ENCODE results near the gene TTC28. TPM values are rescaled to one million over a fixed set of nuclear protein-coding genes. Genes with fewer than 3 reads are reported as not detected.

TTC28 gene
- total RNA-seq, 1 donor from 2014 or later, result 5.5 TPM

DNA sequence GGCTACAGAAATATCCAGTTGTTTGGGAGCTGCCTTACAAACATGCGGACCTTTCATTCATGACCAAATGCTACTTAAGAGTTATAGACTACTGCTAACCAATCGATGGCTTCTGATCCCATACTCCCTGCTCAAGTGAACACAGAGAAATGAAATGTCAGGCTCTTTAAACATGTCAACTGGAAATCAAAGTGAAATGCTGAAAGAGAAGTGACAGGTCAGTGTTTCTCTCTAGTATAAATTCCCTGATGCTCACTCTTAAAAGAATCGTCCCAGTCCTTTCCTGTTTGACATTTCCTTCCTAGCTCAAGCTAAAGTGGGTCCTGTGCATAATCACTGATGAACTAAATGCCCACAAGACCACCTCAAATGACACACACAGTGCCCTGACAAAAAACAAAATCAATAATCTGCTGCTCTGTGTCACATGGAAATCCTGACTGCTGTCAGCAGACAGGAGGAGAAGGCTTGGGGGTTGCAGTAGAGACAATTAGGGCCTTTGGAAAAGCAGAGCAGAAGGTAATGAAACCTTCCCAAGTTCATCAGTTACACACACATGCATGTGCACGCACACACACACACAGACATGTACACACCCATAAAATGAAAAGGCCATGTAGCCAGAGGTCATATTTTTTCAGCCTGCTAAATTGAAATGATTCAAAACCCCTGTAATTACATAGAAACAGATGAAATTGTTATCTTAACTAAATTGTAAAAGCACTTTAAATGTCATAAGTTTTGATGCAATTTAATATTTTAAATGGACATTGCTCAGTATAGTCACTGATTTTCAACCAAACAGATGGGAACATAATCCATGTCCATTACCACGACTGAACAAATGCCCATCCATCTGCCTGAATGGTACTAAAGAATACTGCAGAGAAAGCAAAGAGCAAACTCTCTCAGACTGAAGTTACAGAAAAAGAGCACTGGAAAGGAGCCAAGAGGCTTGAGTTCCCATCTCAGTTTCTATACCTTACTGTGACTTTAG, 330.7 kb downstream of the TTC28 start:
- ATAC-seq, result no peak

DNA sequence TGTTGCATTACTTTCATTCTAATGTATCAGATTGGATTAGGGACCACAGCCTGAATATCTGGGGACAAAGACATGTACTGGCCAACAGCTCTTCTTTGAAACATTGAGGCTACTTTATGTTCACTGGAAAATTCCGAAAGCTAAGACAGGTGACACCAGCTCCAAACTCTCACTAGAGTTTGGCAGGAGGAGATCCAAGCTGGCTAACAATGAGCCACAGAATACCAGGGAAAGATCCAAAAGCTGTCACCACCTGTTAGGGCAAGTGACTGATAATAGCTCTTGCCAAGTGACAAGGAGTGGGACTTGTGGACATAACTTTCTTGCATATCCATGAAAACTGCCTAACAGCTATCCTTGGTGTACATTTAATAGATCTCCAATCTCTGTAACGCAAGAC, 333.3 kb downstream of the TTC28 start:
- no peak for ATAC-seq

DNA sequence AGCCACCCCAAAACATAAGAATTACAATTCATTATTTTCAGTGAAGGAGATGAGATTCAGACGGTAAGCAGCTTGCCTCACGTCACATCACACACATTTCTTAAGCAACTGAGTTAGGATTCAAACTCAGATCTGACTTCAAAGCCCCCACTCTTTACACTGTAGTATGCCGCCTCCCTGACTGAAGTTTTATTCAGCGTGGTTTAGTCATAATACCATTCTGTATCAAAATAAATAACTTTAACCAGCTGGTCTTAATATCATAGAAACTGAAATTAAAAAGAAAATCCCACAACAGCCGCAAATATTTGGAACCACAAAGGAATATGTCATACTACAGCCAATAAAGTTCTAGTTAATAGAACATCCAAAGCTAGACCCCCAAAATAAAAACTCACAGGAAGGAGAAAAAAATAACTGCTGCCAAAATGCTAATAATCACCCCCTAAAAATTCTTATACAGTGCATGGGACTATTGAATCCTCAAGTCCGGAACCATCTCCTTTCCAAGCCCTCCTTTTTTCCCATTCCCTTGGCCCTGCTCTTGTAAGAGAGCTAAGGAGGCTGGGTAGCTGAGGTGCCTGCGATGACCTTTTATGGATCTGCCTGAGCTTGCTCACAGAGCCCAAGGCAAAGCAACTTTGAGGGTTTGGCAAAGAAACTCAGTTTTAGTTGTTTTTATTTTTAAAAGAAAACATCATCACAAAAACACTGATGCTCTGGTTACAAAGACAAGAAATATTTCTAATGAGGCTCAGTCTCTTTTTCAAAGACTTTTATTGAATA, 334.5 kb downstream of the TTC28 start:
- no peak for ATAC-seq

DNA sequence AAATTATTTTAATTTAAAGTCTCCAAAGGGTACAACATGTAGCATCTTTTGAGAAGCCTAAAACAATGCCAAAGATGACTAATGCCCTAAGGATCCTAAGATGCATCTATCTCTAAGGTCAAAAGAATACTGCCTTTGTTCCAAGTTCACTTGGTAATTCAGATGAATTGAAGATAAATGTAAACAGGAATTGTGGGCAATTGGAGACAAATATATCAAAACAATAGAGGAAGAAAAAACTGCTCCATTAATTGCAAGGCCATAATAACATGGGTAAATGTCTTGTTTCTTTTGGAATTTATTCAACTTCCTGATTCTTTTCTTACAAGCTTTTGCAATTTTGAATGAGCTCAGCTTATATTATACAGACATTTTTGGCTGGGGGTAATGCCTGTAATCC, 338.6 kb downstream of the TTC28 start:
- ATAC-seq, result no peak

DNA sequence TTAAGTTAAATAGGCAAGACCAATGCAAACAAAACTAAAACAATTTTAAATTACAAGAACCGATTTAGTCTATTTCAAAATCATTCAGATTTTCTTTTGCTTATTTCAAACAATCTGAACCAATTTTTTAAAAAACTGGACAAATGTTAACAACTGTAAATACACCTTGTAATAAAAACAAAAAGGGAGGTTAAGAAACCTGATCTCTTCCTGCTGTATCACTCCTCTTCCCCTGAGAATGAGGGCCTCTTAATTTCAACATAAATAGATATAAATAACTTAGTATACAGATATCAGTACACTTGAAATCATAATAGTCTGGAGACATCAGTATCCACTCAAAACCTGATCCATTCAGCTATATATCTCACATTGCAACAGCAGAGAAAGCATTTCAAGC, 346.6 kb downstream of the TTC28 start:
- ATAC-seq, result no peak

DNA sequence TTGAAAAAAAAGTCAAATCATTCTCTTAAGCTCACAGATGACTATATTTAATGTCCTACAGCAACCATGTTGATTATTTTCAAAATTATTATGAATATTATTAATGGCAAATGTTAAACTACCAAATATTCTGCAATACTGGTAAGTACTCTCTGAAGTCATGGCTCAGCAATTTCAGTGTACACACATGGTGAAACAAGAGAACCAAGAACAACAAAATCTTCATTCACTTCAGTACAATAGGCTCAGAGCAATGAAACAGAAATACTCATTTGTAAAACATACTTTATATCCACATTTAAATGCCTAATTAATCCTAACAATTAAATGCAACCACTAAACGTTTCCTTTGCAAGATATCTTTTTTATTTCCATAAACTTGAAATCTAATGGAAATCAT, 347.2 kb downstream of the TTC28 start:
- ATAC-seq, result no peak

DNA sequence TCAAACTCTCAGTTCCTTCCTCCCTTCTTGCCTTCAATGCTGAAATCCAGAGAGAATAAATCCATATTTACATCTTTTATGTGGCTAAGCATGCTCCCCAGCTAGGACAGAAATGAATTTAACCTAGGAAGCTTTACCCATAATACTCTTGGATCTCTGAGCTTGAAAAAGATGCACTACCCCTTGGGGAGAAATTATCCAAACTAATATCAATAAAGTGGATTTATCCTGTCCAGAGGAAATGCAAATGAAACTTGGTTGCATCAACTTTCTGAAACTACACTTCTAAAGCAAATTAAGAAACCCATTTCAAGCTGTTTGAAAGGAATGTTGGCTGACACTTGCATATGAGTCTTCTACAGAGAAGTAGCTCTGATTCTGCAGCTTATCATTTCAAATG, 347.9 kb downstream of the TTC28 start:
- no peak for ATAC-seq

DNA sequence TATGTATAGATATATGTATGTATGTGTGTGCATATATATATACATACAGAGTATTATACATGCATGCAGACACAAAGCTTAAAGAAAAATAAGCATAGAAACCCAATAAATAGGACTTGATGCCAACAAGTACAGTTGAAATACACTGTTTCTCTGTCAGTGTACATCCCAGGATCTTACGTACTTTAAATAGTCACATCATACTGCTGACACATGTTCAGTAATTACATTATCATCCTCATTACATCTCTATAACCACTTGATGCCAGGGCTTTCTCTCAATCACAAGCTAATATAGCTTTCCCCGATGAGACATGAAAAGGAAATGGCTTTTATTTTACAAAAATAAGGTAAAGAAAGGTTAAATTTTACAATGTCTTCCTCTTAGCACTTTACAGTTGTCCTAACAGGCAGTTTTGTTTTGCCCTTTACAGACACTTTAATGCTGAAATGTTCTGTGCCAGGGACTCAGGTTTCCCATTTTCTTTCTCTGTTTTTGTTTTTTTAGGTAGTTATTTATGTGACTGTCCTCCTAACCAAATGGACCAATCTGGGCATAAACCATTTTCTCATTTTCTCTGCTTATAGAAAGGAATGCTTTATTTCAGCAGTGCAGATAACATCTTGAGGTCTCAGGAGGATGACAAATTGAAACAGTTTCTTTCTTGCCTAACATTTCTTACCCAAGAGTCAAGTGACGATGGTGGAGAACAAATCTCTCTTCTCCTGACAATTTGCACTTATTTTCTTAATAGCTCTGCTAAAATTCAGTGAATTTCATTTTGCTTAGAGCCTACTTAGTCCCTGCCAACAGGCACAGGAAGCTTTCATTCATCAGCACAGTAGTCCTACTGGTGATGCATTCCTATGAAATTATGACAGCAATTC, 350.2 kb downstream of the TTC28 start:
- no peak for ATAC-seq

DNA sequence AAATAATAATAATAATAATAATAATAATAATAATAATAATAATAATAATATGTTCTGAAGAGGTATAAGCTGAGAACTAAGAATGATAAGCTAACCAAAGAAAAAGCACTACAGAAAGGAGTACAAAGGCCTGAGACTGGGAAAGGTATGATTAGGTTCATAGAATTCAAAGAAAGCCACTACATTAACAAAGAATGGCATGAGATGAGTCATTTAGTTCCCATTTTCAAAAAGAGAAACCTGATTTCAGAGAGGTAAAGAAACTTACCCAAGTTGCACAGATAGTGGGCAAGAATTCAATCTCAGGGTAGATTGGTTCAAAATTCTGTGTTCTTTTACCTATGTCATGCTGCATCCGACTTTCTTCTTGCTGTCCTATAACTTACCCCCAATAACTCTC, 350.9 kb downstream of the TTC28 start:
- no peak for ATAC-seq

DNA sequence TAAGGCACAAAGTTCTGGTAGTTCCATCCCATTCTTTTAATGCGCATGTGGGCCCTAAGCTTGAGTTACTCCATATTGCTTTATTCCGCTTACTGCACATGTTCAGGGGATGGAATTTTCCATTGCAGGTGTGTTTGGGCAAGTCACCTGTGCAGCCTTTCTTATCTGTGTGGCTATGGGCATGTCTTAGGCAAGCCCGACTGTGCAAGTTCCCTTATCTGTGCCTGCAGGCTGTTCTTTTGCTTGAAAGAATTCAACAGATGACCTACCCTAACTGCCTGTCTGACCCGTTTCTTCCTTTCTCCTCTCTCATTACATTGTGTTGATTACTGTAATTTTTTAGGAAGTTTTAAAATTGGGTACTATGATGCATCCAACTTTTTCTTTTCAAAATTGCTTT, 363.6 kb downstream of the TTC28 start:
- ATAC-seq, result no peak

DNA sequence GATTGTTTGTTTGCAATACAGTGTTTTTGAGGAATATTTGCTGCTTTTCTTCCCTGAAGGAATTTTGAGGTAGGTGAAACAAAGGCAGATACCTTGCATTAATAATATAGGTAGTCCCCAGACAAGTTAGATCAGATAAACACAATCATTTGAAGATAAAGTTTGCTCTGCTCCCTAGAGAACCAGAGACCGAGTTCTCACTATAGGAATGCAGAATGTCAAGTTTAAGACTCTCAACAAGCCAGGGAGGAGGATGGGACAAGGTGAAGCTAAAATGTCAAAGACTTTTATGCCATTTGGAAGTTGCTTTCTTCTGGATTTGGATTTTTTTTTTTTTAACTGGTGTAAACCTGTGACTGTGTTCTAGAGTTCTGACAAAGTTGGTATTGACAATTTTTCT, 364.7 kb downstream of the TTC28 start:
- no peak for ATAC-seq

DNA sequence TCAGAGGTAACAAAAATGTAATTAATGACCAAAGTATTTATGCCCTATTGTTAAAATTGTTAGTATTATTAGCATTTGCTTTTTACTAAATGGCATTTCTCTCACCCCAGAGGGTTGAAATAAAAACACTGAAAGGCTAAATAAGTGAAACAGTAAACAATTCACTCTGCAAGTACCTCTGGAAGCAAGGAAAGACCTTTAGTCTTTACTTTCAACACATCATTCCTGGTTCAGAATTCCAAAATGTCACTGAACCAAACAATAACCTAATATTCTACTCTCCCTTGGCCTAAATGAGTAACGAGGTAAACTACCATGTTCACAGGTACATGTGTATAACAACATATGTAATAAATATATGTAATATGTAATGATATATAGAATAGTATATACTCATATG, 369.3 kb downstream of the TTC28 start:
- no peak for ATAC-seq

DNA sequence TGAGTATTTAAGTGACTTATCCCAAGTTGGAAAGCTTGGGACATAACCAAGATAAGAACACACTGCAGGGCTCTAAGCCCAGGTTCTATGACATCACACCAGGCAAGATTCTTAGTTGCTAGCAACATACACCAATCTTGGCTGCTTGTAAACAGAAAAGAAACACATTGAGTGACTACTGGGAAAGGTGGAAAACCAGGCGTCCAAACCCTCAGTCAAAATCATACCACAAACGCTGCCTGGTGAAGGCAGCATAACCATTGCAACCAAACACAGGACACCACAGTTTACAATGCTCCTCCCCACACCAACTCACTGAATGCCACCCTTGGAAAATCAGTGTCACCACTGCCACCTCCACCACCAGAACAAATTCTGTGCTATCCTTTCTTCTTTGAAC, 379.9 kb downstream of the TTC28 start:
- no peak for ATAC-seq

DNA sequence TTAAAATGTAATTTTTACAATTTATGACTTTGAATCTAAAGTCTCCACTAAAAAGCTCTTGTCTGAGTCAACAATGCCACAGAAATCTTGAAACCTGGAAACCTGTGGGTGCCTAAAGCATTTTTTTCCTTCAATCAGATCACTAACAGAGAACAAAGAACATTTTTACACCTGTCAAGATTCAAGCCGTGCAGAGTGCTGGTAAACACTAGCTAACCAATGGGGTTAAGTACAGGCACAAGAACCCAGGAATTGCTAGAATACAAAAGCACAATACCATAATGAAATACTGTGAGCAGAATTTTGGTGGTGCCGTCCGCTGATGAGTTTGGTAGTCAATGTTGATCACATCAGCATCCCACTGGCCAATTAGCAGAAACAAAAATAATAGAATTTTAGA, 380.3 kb downstream of the TTC28 start:
- no peak for ATAC-seq

DNA sequence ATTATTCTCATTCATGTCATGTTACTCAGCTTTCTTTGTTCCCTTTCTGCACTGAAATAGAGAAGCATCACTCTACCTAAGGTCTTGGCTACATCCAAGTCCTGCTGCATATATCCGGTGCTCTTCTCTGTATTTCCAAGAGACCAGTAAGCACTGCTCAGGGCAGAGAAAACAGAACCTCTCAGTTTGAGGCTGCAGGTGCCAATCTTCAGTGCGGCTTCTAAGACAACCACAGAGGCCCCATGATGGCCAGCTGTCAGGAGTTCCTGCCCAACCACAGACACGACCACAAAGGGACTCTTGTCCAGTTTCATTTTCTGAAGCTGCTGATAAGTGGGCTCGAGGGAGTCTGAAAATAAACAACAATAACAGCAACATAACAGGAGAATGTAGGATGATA, 382.1 kb downstream of the TTC28 start:
- no peak for ATAC-seq

DNA sequence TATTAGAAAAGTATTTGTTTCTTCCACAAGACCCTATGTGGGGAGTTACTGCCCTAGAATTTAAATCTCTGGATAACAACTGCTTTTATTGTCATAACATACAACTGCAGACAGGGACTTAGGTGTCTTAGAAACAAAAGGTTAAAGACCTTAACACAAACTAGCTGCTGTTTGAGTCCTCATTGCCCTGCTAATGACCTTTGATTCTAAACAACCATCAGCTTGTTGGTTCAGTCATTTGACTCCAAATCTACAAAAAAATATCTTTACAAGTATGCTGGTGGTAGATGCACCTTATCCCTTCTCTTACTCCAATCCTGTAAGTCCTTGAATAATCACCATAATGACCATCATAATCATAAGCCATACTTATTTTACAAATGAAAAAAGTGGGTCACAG, 383.2 kb downstream of the TTC28 start:
- no peak for ATAC-seq

DNA sequence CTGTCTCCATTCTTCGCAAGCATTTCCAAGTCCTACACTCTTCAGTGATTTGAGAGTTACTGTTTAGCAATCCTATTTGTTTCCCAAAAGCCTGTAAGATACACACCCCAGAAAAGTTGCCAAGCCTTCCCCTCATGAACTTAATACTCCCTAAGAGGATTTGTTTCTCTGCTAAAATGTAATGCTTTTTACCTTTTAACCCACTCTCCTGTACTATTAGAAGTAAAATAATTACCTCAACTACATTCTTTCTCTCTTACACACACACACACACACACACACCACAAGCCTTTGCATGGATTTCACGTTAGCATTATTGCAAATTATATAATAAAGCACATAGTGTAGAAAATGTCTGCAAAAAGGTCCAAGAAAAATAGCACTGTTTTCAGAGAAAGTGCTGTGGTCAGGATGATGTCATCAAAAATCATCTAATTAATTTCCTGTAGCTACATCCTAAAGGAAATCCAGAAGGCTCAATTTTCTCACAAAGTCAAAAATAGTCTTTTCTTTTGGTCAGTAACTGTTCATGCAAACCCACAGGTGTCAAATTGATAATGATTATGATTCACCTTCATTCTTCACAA, 396.5 kb downstream of the TTC28 start:
- ATAC-seq, result no peak

DNA sequence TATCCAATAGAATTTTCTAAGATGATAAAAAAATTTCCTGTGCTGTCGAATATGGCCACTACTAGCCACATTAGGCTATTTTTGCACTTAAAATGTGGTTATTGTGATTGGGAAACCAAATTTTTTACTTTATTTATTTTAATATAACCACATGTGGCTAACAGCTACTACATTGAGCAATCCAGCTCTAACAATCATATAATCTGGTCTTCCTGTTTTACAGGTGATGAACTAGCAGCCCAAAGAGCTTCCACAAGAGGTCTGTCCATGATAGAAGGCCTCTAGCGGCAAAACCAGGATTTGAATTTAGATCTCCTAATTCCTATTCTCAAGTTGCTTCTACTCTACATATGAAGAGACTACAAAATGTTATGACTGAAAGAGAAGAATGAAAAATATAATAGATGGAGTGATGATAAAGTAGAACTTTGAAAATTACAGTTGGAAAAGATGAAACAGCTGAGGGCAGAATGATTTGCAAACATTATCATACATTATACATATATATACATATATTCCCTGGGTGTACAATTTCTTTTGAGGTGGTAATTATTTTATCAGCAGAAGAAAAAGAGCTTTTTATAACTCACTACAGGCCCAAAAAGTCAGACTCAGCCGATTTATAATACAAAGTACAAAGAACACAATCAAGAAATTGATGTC, 397.1 kb downstream of the TTC28 start:
- ATAC-seq, result no peak

DNA sequence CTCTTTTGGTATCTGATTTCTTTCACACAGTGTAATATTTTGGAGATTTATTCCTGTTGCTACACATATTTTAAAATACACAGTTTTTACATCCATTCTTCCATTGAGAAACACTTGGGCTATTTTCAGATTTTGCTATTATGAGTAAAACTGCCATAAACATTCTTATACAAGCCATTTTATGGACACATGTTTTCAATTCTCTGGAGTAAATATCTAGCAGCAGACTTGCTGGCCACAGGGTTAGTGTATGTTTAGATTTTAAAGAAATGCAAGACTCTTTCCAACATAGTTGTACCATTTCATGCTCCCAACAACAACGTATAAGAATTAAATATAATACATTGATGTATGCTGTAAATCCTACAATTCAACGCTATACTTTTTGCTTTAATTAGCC, 399.8 kb downstream of the TTC28 start:
- no peak for ATAC-seq

DNA sequence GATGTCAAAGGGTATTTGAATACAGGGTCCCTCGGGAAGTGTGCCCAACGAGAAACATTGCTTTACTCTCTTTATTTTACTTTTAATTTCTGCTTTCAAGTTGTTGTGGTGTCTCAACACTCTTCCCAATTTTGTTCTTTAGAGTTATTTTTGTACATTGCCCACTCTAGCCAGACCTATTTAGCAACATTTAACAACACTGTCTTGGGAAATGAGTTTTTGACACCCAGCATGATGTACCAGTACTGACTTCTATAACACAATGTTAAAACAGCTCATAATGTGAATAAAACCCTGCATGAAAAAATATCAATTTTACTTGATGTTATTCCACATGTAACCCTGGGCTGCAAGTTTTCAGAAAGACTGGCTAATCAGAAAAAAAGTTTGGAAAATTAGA, 410.4 kb downstream of the TTC28 start:
- ATAC-seq, result no peak

DNA sequence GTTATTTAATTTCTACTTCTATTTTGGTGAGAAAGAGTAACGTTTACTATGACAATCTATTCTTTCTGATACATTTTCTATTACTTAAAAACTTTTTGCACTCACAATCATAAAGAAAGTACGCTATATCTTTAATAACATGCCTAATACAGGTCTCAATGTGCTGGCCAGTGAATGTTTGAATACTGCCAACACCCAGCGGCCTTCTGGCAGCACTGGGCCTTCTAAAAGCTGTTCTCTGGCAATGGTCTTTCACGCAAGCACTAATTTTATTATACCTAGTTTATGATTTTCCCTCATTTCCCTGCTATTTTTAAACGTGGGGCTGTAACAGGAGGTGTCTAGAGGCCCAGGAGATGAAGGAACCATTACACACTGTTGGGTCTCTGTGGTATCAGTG, 410.8 kb downstream of the TTC28 start:
- no peak for ATAC-seq

DNA sequence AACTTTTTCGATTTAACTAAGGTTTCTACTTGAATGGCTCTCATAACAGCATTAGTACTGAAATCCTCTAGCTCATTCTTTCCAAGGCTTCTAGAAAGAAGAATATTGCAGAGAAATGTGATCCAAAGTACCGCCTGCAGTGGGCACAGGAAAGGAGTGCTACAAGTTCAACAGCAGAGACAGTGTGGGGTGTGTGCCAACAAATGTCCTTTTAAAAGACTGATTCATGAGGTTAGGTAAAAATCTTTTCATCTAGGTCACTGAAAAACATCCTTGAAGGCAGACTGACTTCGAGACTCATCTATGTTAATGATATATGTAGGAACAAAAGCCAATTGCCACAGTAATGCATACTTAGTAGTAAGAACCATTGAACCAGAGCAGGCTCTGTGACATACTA, 411.5 kb downstream of the TTC28 start:
- no peak for ATAC-seq
